Neuronal stem cell (in vitro differentiated cells): ENCODE measurements around the gene HSD17B7.

Experiments
- DNase-seq: peaks from one replicate; pipeline ENCODE4 v3.0.0-alpha.2; 2013; ENCODE audit warnings: low spot score
- H2AFZ ChIP-seq: one replicate; pipeline ENCODE4 v1.6.1; 2013; ENCODE audit warnings: mild to moderate bottlenecking, low read length, inconsistent platforms
- H2AK5ac ChIP-seq: 2 replicates; pipeline ENCODE4 v1.6.1; 2013; ENCODE audit warnings: low read depth, mild to moderate bottlenecking, inconsistent platforms, low read length, moderate library complexity, mixed read lengths
- H2BK120ac ChIP-seq: 2 replicates; pipeline ENCODE4 v1.6.1; 2013; ENCODE audit warnings: low read depth, mild to moderate bottlenecking, inconsistent platforms, low read length, moderate library complexity, mixed read lengths
- H2BK12ac ChIP-seq: one replicate; pipeline ENCODE4 v1.6.1; 2013; ENCODE audit warnings: low read length, inconsistent platforms
- H2BK15ac ChIP-seq: 2 replicates; pipeline ENCODE4 v1.6.1; 2013; ENCODE audit warnings: mild to moderate bottlenecking, low read length, inconsistent platforms, mixed read lengths
- H2BK5ac ChIP-seq: one replicate; pipeline ENCODE4 v1.6.1; 2013; ENCODE audit warnings: inconsistent platforms, mild to moderate bottlenecking, low read length, moderate library complexity
- H3K14ac ChIP-seq: one replicate; pipeline ENCODE4 v1.6.1; 2013; ENCODE audit warnings: low read length, inconsistent platforms
- H3K18ac ChIP-seq: 2 replicates; pipeline ENCODE4 v1.6.1; 2013; ENCODE audit warnings: low read length, inconsistent platforms
- H3K23ac ChIP-seq: 2 replicates; pipeline ENCODE4 v1.6.1; 2013; ENCODE audit warnings: low read depth, mild to moderate bottlenecking, mixed read lengths, low read length, inconsistent platforms; ENCODE audit not compliant: poor library complexity
- H3K27ac ChIP-seq: replicated peaks from 3 replicates; pipeline ENCODE4 v1.5.1; 2013; ENCODE audit warnings: low read length, inconsistent platforms
- H3K27me3 ChIP-seq, 3 experiments: 2 replicates each; pipeline ENCODE4 v1.6.1; 2013; ENCODE audit warnings: low read length in 3 of 3, mild to moderate bottlenecking in 2 of 3, inconsistent platforms in 1 of 3, low read depth in 1 of 3, mixed read lengths in 1 of 3, moderate library complexity in 1 of 3; ENCODE audit not compliant: control insufficient read depth in 3 of 3, insufficient read depth in 3 of 3
- H3K36me3 ChIP-seq, 2 donors: replicated peaks in 1 of 2; 2 replicates each; pipeline ENCODE4 v1.6.1; 2013; ENCODE audit warnings: low read length in 2 of 2; ENCODE audit not compliant: control insufficient read depth in 2 of 2, insufficient read depth in 2 of 2
- H3K4ac ChIP-seq: 2 replicates; pipeline ENCODE4 v1.6.1; 2013; ENCODE audit warnings: inconsistent platforms, mild to moderate bottlenecking, low read length, moderate library complexity
- H3K4me1 ChIP-seq, 2 donors: 1 replicate in 1 of 2; 2 replicates in 1 of 2; pipeline ENCODE4 v1.6.1; 2013; ENCODE audit warnings: low read length in 2 of 2, low read depth in 1 of 2; ENCODE audit not compliant: control insufficient read depth in 2 of 2, insufficient read depth in 1 of 2
- H3K4me2 ChIP-seq: one replicate; pipeline ENCODE4 v1.6.1; 2013; ENCODE audit warnings: mild to moderate bottlenecking, low read length, inconsistent platforms; ENCODE audit not compliant: insufficient read depth, poor library complexity, severe bottlenecking
- H3K4me3 ChIP-seq, 2 donors: 2 replicates each; pipeline ENCODE4 v1.5.1; 2013; ENCODE audit warnings: low read length in 2 of 2, mild to moderate bottlenecking in 2 of 2, inconsistent platforms in 1 of 2, moderate library complexity in 1 of 2
- H3K79me1 ChIP-seq: one replicate; pipeline ENCODE4 v1.6.1; 2013; ENCODE audit warnings: low read depth, mild to moderate bottlenecking, inconsistent platforms, low read length, moderate library complexity
- H3K9ac ChIP-seq: one replicate; pipeline ENCODE4 v1.6.1; 2013; ENCODE audit warnings: mild to moderate bottlenecking, low read depth, low read length, inconsistent platforms; ENCODE audit not compliant: poor library complexity
- H3K9me3 ChIP-seq, 2 donors: replicated peaks in 1 of 2; 2 replicates each; pipeline versions ENCODE3 to v1.6.1; 2013; ENCODE audit warnings: low read length in 2 of 2, mild to moderate bottlenecking in 2 of 2, inconsistent platforms in 1 of 2, low read depth in 1 of 2, mixed read lengths in 1 of 2, moderate library complexity in 1 of 2; ENCODE audit not compliant: control insufficient read depth in 2 of 2, insufficient read depth in 1 of 2
- H4K8ac ChIP-seq: one replicate; pipeline ENCODE4 v1.6.1; 2013; ENCODE audit warnings: low read depth, mild to moderate bottlenecking, inconsistent platforms, low read length, moderate library complexity
- H4K91ac ChIP-seq: one replicate; pipeline ENCODE4 v1.6.1; 2013; ENCODE audit warnings: low read length, low read depth, mild to moderate bottlenecking, inconsistent platforms; ENCODE audit not compliant: poor library complexity
- WGBS, 2 donors: extraction: QIAGEN DNeasy Blood & Tissue Kit; methylation state at CpG; one replicate each; pipeline ENCODE4 v1.1.7; 2013; ENCODE audit warnings: missing lambda C conversion rate in 2 of 2, mixed read lengths in 1 of 2; ENCODE audit not compliant: insufficient read length in 2 of 2, insufficient replicate concordance in 1 of 2; ENCODE audit errors: extremely low coverage in 2 of 2; 5-methylcytosine and 5-hydroxymethylcytosine counted together

Gene HSD17B7

GRCh38 chr1:162857850-162858249 lies 67.3 kb downstream of the HSD17B7 start:
- H3K4me3 ChIP-seq, result no peak overlapping the region
- DNase-seq, result no peak

GRCh38 chr1:162859191-162859590 lies 68.7 kb downstream of the HSD17B7 start:
- H3K27ac ChIP-seq, result no peak overlapping the region
- H3K27me3 ChIP-seq, result peaks cover 0 to 11% (median 0%) of the 10 kb centered on the region in 3 experiments
- no peak overlapping the region for H2AK5ac ChIP-seq
- no peak overlapping the region for H3K4me3 ChIP-seq
- no peak overlapping the region for H2AFZ ChIP-seq
- no peaks in the 10 kb centered on the region for H3K79me1 ChIP-seq
- no CpG with 5 or more reads among the region's 1 CpG for WGBS, 2 donors
- H2BK12ac ChIP-seq, result no peak overlapping the region
- no peak overlapping the region for H2BK5ac ChIP-seq
- H3K18ac ChIP-seq, result no peak overlapping the region
- H4K8ac ChIP-seq, result no peak overlapping the region
- H3K23ac ChIP-seq, result no peak overlapping the region
- H3K4me2 ChIP-seq, result no peak overlapping the region
- peaks cover 0 to 5% of the 10 kb centered on the region in 2 donors for H3K4me1 ChIP-seq
- DNase-seq, result no peak
- H3K9me3 ChIP-seq, result no peaks in the 10 kb centered on the region
- H3K4ac ChIP-seq, result no peak overlapping the region
- H2BK120ac ChIP-seq, result no peak overlapping the region
- no peak overlapping the region for H2BK15ac ChIP-seq
- H3K36me3 ChIP-seq, result no peaks in the 10 kb centered on the region
- no peak overlapping the region for H4K91ac ChIP-seq
- no peak overlapping the region for H3K14ac ChIP-seq
- H3K9ac ChIP-seq, result no peak overlapping the region

More at GRCh38 chr1:162857850-162858249, 67.3 kb downstream of the HSD17B7 start:
- Histone ChIP-seq H4K91ac (no peak overlapping the region), H3K27me3 (peaks cover 0 to 11% (median 0%) of the 10 kb centered on the region in 3 experiments), H3K18ac (no peak overlapping the region), H3K14ac (no peak overlapping the region), H3K4me2 (no peak overlapping the region), H2BK120ac (no peak overlapping the region), H2BK5ac (no peak overlapping the region), H3K27ac (no peak overlapping the region), H3K36me3 (no peaks in the 10 kb centered on the region), H3K23ac (no peak overlapping the region), H2AK5ac (no peak overlapping the region), H3K4ac (no peak overlapping the region), H3K79me1 (no peaks in the 10 kb centered on the region), H2AFZ (no peak overlapping the region), H2BK12ac (no peak overlapping the region), H3K4me1 (peaks cover 0 to 5% of the 10 kb centered on the region in 2 donors), H2BK15ac (no peak overlapping the region), H4K8ac (no peak overlapping the region), H3K9me3 (no peaks in the 10 kb centered on the region), H3K9ac (no peak overlapping the region)

GRCh38 chr1:162861101-162861500 lies 70.6 kb downstream of the HSD17B7 start, which contains the start of gene CCDC190:
TSS of gene CCDC190 (minus strand) at chr1:162861175. CDS start at chr1:162859646, 1,529 bp downstream.
- Histone ChIP-seq H3K36me3 (no peaks in the 10 kb centered on the region), H4K91ac (no peak within 1 kb of the TSS), H2AFZ (no peak within 1 kb of the TSS), H3K14ac (no peak within 1 kb of the TSS), H4K8ac (no peak within 1 kb of the TSS), H3K4me1 (peaks cover 0 to 5% of the 10 kb centered on the region in 2 donors), H2BK120ac (no peak within 1 kb of the TSS), H3K4me3 (no peak within 1 kb of the TSS), H2BK15ac (no peak within 1 kb of the TSS), H2AK5ac (no peak within 1 kb of the TSS), H3K23ac (no peak within 1 kb of the TSS), H3K27me3 (peaks cover 0 to 11% (median 0%) of the 10 kb centered on the region in 3 experiments), H2BK5ac (no peak within 1 kb of the TSS), H3K4me2 (no peak within 1 kb of the TSS), H3K9ac (no peak within 1 kb of the TSS), H3K9me3 (no peaks in the 10 kb centered on the region), H3K79me1 (no peaks in the 10 kb centered on the region), H3K4ac (no peak within 1 kb of the TSS), H3K18ac (peak within 1 kb of the TSS; percentile 35), H2BK12ac (no peak within 1 kb of the TSS), H3K27ac (no peak within 1 kb of the TSS)
- no CpG with 5 or more reads among the region's 4 CpGs for WGBS, 2 donors
- no peak for DNase-seq

GRCh38 chr1:162861625-162862024 lies 71.1 kb downstream of the HSD17B7 start:
- Histone ChIP-seq H2BK5ac (no peak overlapping the region), H4K91ac (no peak overlapping the region), H3K9me3 (no peaks in the 10 kb centered on the region), H3K9ac (no peak overlapping the region), H3K4me1 (peaks cover 0 to 5% of the 10 kb centered on the region in 2 donors), H4K8ac (no peak overlapping the region), H3K23ac (no peak overlapping the region), H3K27me3 (peaks cover 0 to 11% (median 0%) of the 10 kb centered on the region in 3 experiments), H3K27ac (no peak overlapping the region), H2AFZ (no peak overlapping the region), H2BK15ac (no peak overlapping the region), H2BK120ac (no peak overlapping the region), H2AK5ac (no peak overlapping the region), H3K79me1 (no peaks in the 10 kb centered on the region), H3K18ac (no peak overlapping the region), H3K36me3 (no peaks in the 10 kb centered on the region), H3K4ac (no peak overlapping the region), H2BK12ac (no peak overlapping the region), H3K4me3 (no peak overlapping the region), H3K14ac (no peak overlapping the region), H3K4me2 (no peak overlapping the region)
- WGBS, 2 donors, result no CpG with 5 or more reads among the region's 5 CpGs
- DNase-seq, result no peak
